SK-N-SH (cell line): ENCODE measurements around the gene SLC6A17. TPM values are rescaled to one million over a fixed set of nuclear protein-coding genes. Genes with fewer than 3 reads are reported as not detected.

Source experiments
- CTCF ChIA-PET: fragments of 300-600, 350-600 bp; formaldehyde crosslinking; extraction: SDS; loops from one replicate; lab custom pipeline; 2021; lab: Yijun Ruan, JAX
- POLR2A ChIA-PET: fragments of 350-600 bp; sonication (Branson Sonifier 250); formaldehyde crosslinking; extraction: SDS; loops from one replicate; lab custom pipeline; 2020; ENCODE audit warnings: antibody characterized with exemption, inconsistent platforms; lab: Yijun Ruan, JAX
- DNase-seq: peaks from one replicate; pipeline ENCODE4 v3.0.0; 2012
- H2AFZ ChIP-seq: fragments of 200-600 bp; sonication (generic); 2 replicates; pipeline ENCODE4 v1.8.1; 2016; ENCODE audit warnings: antibody characterized with exemption, mild to moderate bottlenecking, low read depth
- H3F3A ChIP-seq: fragments of 200-600 bp; sonication (generic); replicated peaks from 2 replicates; pipeline ENCODE3; 2016; ENCODE audit warnings: antibody characterized with exemption, mild to moderate bottlenecking; ENCODE audit not compliant: insufficient read depth
- H3K27ac ChIP-seq, 2 experiments: fragments of 200-500 bp in 1 of 2; fragments of 200-600 bp in 1 of 2; sonication (Bioruptor generic) in 1 of 2; sonication (generic), shearing (Covaris generic) in 1 of 2; 2 replicates each; pipeline versions ENCODE4 v1.5.1 to v1.6.1; 2014 to 2016; ENCODE audit warnings: low read depth in 2 of 2, inconsistent platforms in 1 of 2, low read length in 1 of 2, mild to moderate bottlenecking in 1 of 2, mixed read lengths in 1 of 2
- H3K27me3 ChIP-seq: fragments of 200-600 bp; sonication (generic), shearing (Covaris generic); 2 replicates; pipeline ENCODE4 v1.6.1; 2016; ENCODE audit warnings: mixed run types; ENCODE audit not compliant: insufficient read depth
- H3K36me3 ChIP-seq, 2 experiments: fragments of 200-500 bp in 1 of 2; fragments of 200-600 bp in 1 of 2; sonication (Bioruptor generic) in 1 of 2; sonication (generic) in 1 of 2; replicated peaks in 1 of 2; 2 replicates each; pipeline versions ENCODE3 to v1.5.1; 2014 to 2016; ENCODE audit warnings: low read length in 1 of 2, mild to moderate bottlenecking in 1 of 2; ENCODE audit not compliant: insufficient read depth in 2 of 2, control insufficient read depth in 1 of 2
- H3K4me1 ChIP-seq, 2 experiments: fragments of 200-500 bp in 1 of 2; fragments of 200-600 bp in 1 of 2; sonication (Bioruptor generic) in 1 of 2; sonication (generic), shearing (Covaris generic) in 1 of 2; 2 replicates each; pipeline versions ENCODE4 v1.5.1 to v1.6.1; 2014 to 2016; ENCODE audit warnings: low read depth in 1 of 2, low read length in 1 of 2, mixed run types in 1 of 2; ENCODE audit not compliant: insufficient read depth in 2 of 2, control insufficient read depth in 1 of 2
- H3K4me2 ChIP-seq: fragments of 200-600 bp; sonication (generic), shearing (Covaris generic); 2 replicates; pipeline ENCODE4 v1.6.1; 2017; ENCODE audit warnings: mixed run types
- H3K4me3 ChIP-seq, 2 experiments: fragments of 200-500 bp in 1 of 2; fragments of 200-600 bp in 1 of 2; sonication (Bioruptor generic) in 1 of 2; sonication (generic), shearing (Covaris generic) in 1 of 2; 2 replicates each; pipeline versions ENCODE4 v1.5.1 to v1.8.1; 2014 to 2016; ENCODE audit warnings: low read depth in 2 of 2, inconsistent platforms in 1 of 2, low read length in 1 of 2, mild to moderate bottlenecking in 1 of 2, mixed read lengths in 1 of 2, moderate library complexity in 1 of 2
- H3K79me2 ChIP-seq: fragments of 200-600 bp; sonication (generic); 2 replicates; pipeline ENCODE4 v1.8.1; 2017; ENCODE audit warnings: mild to moderate bottlenecking; ENCODE audit not compliant: insufficient read depth
- H3K9ac ChIP-seq: fragments of 200-600 bp; sonication (generic); 2 replicates; pipeline ENCODE4 v1.6.1; 2017; ENCODE audit warnings: mixed run types
- H3K9me2 ChIP-seq: fragments of 200-600 bp; sonication (generic); 2 replicates; pipeline ENCODE4 v1.6.1; 2017; ENCODE audit warnings: mixed run types
- H3K9me3 ChIP-seq: fragments of 200-600 bp; sonication (generic); 2 replicates; pipeline ENCODE4 v1.6.1; 2017; ENCODE audit warnings: mixed run types, mild to moderate bottlenecking, moderate library complexity
- H4K20me1 ChIP-seq: fragments of 200-600 bp; sonication (generic); 2 replicates; pipeline ENCODE4 v1.6.1; 2017; ENCODE audit warnings: mild to moderate bottlenecking, mixed run types; ENCODE audit not compliant: insufficient read depth
- GATA2 ChIP-seq: sonication (generic); formaldehyde crosslinking; IDR thresholded peaks from 2 replicates; pipeline ENCODE4 v1.5.0; 2020; ENCODE audit warnings: mild to moderate bottlenecking, missing genetic modification reagents
- IRF3 ChIP-seq: fragments of 150-350 bp; IDR thresholded peaks from 2 replicates; pipeline ENCODE4 v1.6.1; 2016; ENCODE audit warnings: mild to moderate bottlenecking, low read depth, low read length
- JUND ChIP-seq: IDR thresholded peaks from 2 replicates; pipeline ENCODE4 v1.4.0; 2012
- MAX ChIP-seq: IDR thresholded peaks from 2 replicates; pipeline ENCODE4 v1.4.0; 2012; ENCODE audit warnings: low read depth
- MEF2A ChIP-seq: IDR thresholded peaks from 2 replicates; pipeline ENCODE4 v1.4.0; 2012; ENCODE audit warnings: low read depth, borderline replicate concordance
- NFIC ChIP-seq: IDR thresholded peaks from 2 replicates; pipeline ENCODE4 v1.4.0; 2012; ENCODE audit warnings: borderline replicate concordance
- RCOR1 ChIP-seq: fragments of 150-350 bp; IDR thresholded peaks from 2 replicates; pipeline ENCODE4 v1.6.1; 2017; ENCODE audit warnings: antibody characterized with exemption, low read length
- WGBS: methylation state at CpG from one replicate; pipeline ENCODE4 v1.1.6; 2017; ENCODE audit warnings: low lambda C conversion rate; 5-methylcytosine and 5-hydroxymethylcytosine counted together
- polyA plus RNA-seq, 3 experiments: library from polyadenylated mRNA; depleted of rRNA; stranded (reverse); fragments of >200 nt; gene quantifications; 2 replicates each; pipeline ENCODE4 v1.2.3, GENCODE V29; 2012
- TF ChIP-seq, protein P1 (sequence below): IDR thresholded peaks from 2 replicates; pipeline ENCODE4 v1.6.1; 2012; ENCODE audit warnings: mild to moderate bottlenecking, low read depth, low read length, moderate library complexity
- TF ChIP-seq, protein P2 (sequence below): fragments of 200-600 bp; sonication (generic); IDR thresholded peaks from 2 replicates; pipeline ENCODE4 v1.6.1; 2017; ENCODE audit warnings: antibody characterized with exemption, mild to moderate bottlenecking, moderate library complexity

Gene SLC6A17
- polyA plus RNA-seq, 1 of the 3 experiments (the other 2 are of a cell fraction), result 0.67 TPM

- H3K4me1 ChIP-seq, result peaks cover 0 to 58% of the 10 kb centered on the region in 2 experiments; a peak in 2 of 4 replicates
- H4K20me1 ChIP-seq, result no peaks in the 10 kb centered on the region
- no peaks in the 10 kb centered on the region for H3K36me3 ChIP-seq
- H3K9ac ChIP-seq, result no peak overlapping the region
- H2AFZ ChIP-seq, result no peak overlapping the region
- H3K4me2 ChIP-seq, result no peak overlapping the region
- no peak for TF ChIP-seq MAX
- TF ChIP-seq, protein P1, sequence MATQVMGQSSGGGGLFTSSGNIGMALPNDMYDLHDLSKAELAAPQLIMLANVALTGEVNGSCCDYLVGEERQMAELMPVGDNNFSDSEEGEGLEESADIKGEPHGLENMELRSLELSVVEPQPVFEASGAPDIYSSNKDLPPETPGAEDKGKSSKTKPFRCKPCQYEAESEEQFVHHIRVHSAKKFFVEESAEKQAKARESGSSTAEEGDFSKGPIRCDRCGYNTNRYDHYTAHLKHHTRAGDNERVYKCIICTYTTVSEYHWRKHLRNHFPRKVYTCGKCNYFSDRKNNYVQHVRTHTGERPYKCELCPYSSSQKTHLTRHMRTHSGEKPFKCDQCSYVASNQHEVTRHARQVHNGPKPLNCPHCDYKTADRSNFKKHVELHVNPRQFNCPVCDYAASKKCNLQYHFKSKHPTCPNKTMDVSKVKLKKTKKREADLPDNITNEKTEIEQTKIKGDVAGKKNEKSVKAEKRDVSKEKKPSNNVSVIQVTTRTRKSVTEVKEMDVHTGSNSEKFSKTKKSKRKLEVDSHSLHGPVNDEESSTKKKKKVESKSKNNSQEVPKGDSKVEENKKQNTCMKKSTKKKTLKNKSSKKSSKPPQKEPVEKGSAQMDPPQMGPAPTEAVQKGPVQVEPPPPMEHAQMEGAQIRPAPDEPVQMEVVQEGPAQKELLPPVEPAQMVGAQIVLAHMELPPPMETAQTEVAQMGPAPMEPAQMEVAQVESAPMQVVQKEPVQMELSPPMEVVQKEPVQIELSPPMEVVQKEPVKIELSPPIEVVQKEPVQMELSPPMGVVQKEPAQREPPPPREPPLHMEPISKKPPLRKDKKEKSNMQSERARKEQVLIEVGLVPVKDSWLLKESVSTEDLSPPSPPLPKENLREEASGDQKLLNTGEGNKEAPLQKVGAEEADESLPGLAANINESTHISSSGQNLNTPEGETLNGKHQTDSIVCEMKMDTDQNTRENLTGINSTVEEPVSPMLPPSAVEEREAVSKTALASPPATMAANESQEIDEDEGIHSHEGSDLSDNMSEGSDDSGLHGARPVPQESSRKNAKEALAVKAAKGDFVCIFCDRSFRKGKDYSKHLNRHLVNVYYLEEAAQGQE, result no peak
- TF ChIP-seq, protein P2, sequence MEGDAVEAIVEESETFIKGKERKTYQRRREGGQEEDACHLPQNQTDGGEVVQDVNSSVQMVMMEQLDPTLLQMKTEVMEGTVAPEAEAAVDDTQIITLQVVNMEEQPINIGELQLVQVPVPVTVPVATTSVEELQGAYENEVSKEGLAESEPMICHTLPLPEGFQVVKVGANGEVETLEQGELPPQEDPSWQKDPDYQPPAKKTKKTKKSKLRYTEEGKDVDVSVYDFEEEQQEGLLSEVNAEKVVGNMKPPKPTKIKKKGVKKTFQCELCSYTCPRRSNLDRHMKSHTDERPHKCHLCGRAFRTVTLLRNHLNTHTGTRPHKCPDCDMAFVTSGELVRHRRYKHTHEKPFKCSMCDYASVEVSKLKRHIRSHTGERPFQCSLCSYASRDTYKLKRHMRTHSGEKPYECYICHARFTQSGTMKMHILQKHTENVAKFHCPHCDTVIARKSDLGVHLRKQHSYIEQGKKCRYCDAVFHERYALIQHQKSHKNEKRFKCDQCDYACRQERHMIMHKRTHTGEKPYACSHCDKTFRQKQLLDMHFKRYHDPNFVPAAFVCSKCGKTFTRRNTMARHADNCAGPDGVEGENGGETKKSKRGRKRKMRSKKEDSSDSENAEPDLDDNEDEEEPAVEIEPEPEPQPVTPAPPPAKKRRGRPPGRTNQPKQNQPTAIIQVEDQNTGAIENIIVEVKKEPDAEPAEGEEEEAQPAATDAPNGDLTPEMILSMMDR, result no peak
- TF ChIP-seq JUND, result no peak
- no peak for TF ChIP-seq NFIC
- TF ChIP-seq RCOR1, result no peak
- TF ChIP-seq MEF2A, result no peak
- TF ChIP-seq GATA2, result no peak
- no peak for TF ChIP-seq IRF3
- TF ChIP-seq, all 33 proteins: peak for 0
- Histone ChIP-seq H3K4me3 (no peak overlapping the region), H3K27ac (no peak overlapping the region), H3F3A (peaks cover 4% of the 10 kb centered on the region), H3K9me2 (no peaks in the 10 kb centered on the region), H3K27me3 (peaks cover 23% of the 10 kb centered on the region), H3K9me3 (no peaks in the 10 kb centered on the region), H3K79me2 (no peaks in the 10 kb centered on the region)
- 92% methylated on average over 10 of the region's 20 CpGs for WGBS
- DNase-seq, result no peak
- POLR2A ChIA-PET, result interaction anchor here (1.1 kb wide), 1 partner anchor 127 kb away, joined by 3 read pairs; the partner anchor contains the start of gene RBM15
- CTCF ChIA-PET, result interaction anchor here (1.2 to 19.1 kb wide), 7 partner anchors 9 to 283 kb away, joined by 4 to 1300 read pairs (median 10); no protein-coding TSS in a partner anchor
Measured at GRCh38 chr1:110212169-110213142, 62.2 kb downstream of the SLC6A17 start.
